SK-N-SH (cell line): ENCODE measurements around the gene CLVS2. TPM values are rescaled to one million over a fixed set of nuclear protein-coding genes. Genes with fewer than 3 reads are reported as not detected.

Source experiments
- CTCF ChIA-PET: fragments of 300-600, 350-600 bp; formaldehyde crosslinking; extraction: SDS; loops from one replicate; lab custom pipeline; 2021; lab: Yijun Ruan, JAX
- POLR2A ChIA-PET: fragments of 350-600 bp; sonication (Branson Sonifier 250); formaldehyde crosslinking; extraction: SDS; loops from one replicate; lab custom pipeline; 2020; ENCODE audit warnings: antibody characterized with exemption, inconsistent platforms; lab: Yijun Ruan, JAX
- DNase-seq: peaks from one replicate; pipeline ENCODE4 v3.0.0; 2012
- H2AFZ ChIP-seq: fragments of 200-600 bp; sonication (generic); 2 replicates; pipeline ENCODE4 v1.8.1; 2016; ENCODE audit warnings: antibody characterized with exemption, mild to moderate bottlenecking, low read depth
- H3F3A ChIP-seq: fragments of 200-600 bp; sonication (generic); replicated peaks from 2 replicates; pipeline ENCODE3; 2016; ENCODE audit warnings: antibody characterized with exemption, mild to moderate bottlenecking; ENCODE audit not compliant: insufficient read depth
- H3K27ac ChIP-seq, 2 experiments: fragments of 200-500 bp in 1 of 2; fragments of 200-600 bp in 1 of 2; sonication (Bioruptor generic) in 1 of 2; sonication (generic), shearing (Covaris generic) in 1 of 2; 2 replicates each; pipeline versions ENCODE4 v1.5.1 to v1.6.1; 2014 to 2016; ENCODE audit warnings: low read depth in 2 of 2, inconsistent platforms in 1 of 2, low read length in 1 of 2, mild to moderate bottlenecking in 1 of 2, mixed read lengths in 1 of 2
- H3K27me3 ChIP-seq: fragments of 200-600 bp; sonication (generic), shearing (Covaris generic); 2 replicates; pipeline ENCODE4 v1.6.1; 2016; ENCODE audit warnings: mixed run types; ENCODE audit not compliant: insufficient read depth
- H3K36me3 ChIP-seq, 2 experiments: fragments of 200-500 bp in 1 of 2; fragments of 200-600 bp in 1 of 2; sonication (Bioruptor generic) in 1 of 2; sonication (generic) in 1 of 2; replicated peaks in 1 of 2; 2 replicates each; pipeline versions ENCODE3 to v1.5.1; 2014 to 2016; ENCODE audit warnings: low read length in 1 of 2, mild to moderate bottlenecking in 1 of 2; ENCODE audit not compliant: insufficient read depth in 2 of 2, control insufficient read depth in 1 of 2
- H3K4me1 ChIP-seq, 2 experiments: fragments of 200-500 bp in 1 of 2; fragments of 200-600 bp in 1 of 2; sonication (Bioruptor generic) in 1 of 2; sonication (generic), shearing (Covaris generic) in 1 of 2; 2 replicates each; pipeline versions ENCODE4 v1.5.1 to v1.6.1; 2014 to 2016; ENCODE audit warnings: low read depth in 1 of 2, low read length in 1 of 2, mixed run types in 1 of 2; ENCODE audit not compliant: insufficient read depth in 2 of 2, control insufficient read depth in 1 of 2
- H3K4me2 ChIP-seq: fragments of 200-600 bp; sonication (generic), shearing (Covaris generic); 2 replicates; pipeline ENCODE4 v1.6.1; 2017; ENCODE audit warnings: mixed run types
- H3K4me3 ChIP-seq, 2 experiments: fragments of 200-500 bp in 1 of 2; fragments of 200-600 bp in 1 of 2; sonication (Bioruptor generic) in 1 of 2; sonication (generic), shearing (Covaris generic) in 1 of 2; 2 replicates each; pipeline versions ENCODE4 v1.5.1 to v1.8.1; 2014 to 2016; ENCODE audit warnings: low read depth in 2 of 2, inconsistent platforms in 1 of 2, low read length in 1 of 2, mild to moderate bottlenecking in 1 of 2, mixed read lengths in 1 of 2, moderate library complexity in 1 of 2
- H3K79me2 ChIP-seq: fragments of 200-600 bp; sonication (generic); 2 replicates; pipeline ENCODE4 v1.8.1; 2017; ENCODE audit warnings: mild to moderate bottlenecking; ENCODE audit not compliant: insufficient read depth
- H3K9ac ChIP-seq: fragments of 200-600 bp; sonication (generic); 2 replicates; pipeline ENCODE4 v1.6.1; 2017; ENCODE audit warnings: mixed run types
- H3K9me2 ChIP-seq: fragments of 200-600 bp; sonication (generic); 2 replicates; pipeline ENCODE4 v1.6.1; 2017; ENCODE audit warnings: mixed run types
- H3K9me3 ChIP-seq: fragments of 200-600 bp; sonication (generic); 2 replicates; pipeline ENCODE4 v1.6.1; 2017; ENCODE audit warnings: mixed run types, mild to moderate bottlenecking, moderate library complexity
- H4K20me1 ChIP-seq: fragments of 200-600 bp; sonication (generic); 2 replicates; pipeline ENCODE4 v1.6.1; 2017; ENCODE audit warnings: mild to moderate bottlenecking, mixed run types; ENCODE audit not compliant: insufficient read depth
- CHD2 ChIP-seq: fragments of 150-350 bp; IDR thresholded peaks from 2 replicates; pipeline ENCODE4 v1.6.1; 2018; ENCODE audit warnings: low read length; ENCODE audit not compliant: partially characterized antibody
- FOXM1 ChIP-seq: IDR thresholded peaks from 2 replicates; pipeline ENCODE4 v1.4.0; 2012; ENCODE audit warnings: low read depth, mild to moderate bottlenecking
- GATA2 ChIP-seq: sonication (generic); formaldehyde crosslinking; IDR thresholded peaks from 2 replicates; pipeline ENCODE4 v1.5.0; 2020; ENCODE audit warnings: mild to moderate bottlenecking, missing genetic modification reagents
- YY1 ChIP-seq: IDR thresholded peaks from 2 replicates; pipeline ENCODE4 v1.4.0; 2012; ENCODE audit warnings: low read depth, mild to moderate bottlenecking
- WGBS: methylation state at CpG from one replicate; pipeline ENCODE4 v1.1.6; 2017; ENCODE audit warnings: low lambda C conversion rate; 5-methylcytosine and 5-hydroxymethylcytosine counted together
- polyA plus RNA-seq, 3 experiments: library from polyadenylated mRNA; depleted of rRNA; stranded (reverse); fragments of >200 nt; gene quantifications; 2 replicates each; pipeline ENCODE4 v1.2.3, GENCODE V29; 2012
- TF ChIP-seq, protein P1 (sequence below): IDR thresholded peaks from 2 replicates; pipeline ENCODE4 v1.6.1; 2012; ENCODE audit warnings: mild to moderate bottlenecking, low read depth, low read length, moderate library complexity
- TF ChIP-seq, protein P2 (sequence below): fragments of 200-600 bp; sonication (generic); IDR thresholded peaks from 2 replicates; pipeline ENCODE4 v1.6.1; 2017; ENCODE audit warnings: antibody characterized with exemption, mild to moderate bottlenecking, moderate library complexity

Gene CLVS2
- polyA plus RNA-seq, 1 of the 3 experiments (the other 2 are of a cell fraction) = 0.05 TPM

DNA sequence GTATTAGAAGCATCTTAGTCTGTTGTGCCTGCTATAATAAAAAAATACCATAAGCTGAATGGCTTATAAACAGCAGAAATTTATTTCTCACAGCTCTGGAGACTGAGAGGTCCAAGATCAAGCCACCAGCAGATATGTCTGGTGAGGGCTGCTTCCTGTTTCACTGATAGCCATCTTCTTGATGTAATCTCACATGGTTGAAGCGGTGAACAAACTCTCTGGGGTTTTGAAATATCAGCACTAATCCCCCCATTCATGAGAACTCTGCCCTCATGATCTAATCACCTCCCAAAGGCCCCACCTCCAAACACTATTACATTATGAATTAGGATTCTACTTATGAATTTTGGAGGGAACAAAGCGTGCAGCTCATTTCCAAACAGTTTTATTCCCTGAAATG is 11.6 kb upstream of the CLVS2 start (continued):
- TF ChIP-seq, protein P1, sequence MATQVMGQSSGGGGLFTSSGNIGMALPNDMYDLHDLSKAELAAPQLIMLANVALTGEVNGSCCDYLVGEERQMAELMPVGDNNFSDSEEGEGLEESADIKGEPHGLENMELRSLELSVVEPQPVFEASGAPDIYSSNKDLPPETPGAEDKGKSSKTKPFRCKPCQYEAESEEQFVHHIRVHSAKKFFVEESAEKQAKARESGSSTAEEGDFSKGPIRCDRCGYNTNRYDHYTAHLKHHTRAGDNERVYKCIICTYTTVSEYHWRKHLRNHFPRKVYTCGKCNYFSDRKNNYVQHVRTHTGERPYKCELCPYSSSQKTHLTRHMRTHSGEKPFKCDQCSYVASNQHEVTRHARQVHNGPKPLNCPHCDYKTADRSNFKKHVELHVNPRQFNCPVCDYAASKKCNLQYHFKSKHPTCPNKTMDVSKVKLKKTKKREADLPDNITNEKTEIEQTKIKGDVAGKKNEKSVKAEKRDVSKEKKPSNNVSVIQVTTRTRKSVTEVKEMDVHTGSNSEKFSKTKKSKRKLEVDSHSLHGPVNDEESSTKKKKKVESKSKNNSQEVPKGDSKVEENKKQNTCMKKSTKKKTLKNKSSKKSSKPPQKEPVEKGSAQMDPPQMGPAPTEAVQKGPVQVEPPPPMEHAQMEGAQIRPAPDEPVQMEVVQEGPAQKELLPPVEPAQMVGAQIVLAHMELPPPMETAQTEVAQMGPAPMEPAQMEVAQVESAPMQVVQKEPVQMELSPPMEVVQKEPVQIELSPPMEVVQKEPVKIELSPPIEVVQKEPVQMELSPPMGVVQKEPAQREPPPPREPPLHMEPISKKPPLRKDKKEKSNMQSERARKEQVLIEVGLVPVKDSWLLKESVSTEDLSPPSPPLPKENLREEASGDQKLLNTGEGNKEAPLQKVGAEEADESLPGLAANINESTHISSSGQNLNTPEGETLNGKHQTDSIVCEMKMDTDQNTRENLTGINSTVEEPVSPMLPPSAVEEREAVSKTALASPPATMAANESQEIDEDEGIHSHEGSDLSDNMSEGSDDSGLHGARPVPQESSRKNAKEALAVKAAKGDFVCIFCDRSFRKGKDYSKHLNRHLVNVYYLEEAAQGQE = no peak

DNA sequence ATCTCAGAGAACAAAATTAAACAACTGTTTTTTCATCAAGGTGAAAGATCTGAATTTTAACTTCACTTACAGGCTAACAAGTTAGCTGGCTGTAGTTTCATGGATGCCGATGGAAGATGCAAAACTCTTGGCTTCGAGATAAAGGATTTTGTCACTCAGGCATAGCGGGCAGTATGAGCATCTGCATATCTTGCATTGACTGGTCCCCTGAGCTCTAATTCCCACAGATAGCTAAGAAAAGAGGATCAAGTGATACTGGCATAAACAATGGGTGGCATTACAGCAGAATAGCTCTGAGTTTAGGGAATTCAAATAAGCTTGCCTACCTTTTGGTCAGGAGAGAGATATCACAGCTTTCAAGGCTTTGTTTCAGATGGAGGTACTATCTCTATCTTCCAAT is 1.8 kb upstream of the CLVS2 start:
- H3K27me3 ChIP-seq = peaks cover 23% of the 10 kb centered on the region; the same call in 1 of the 2 replicates
- H3K9ac ChIP-seq = no peak overlapping the region
- WGBS = 74% methylated on average over 3 of the region's 3 CpGs
- no peak overlapping the region for H3K4me2 ChIP-seq
- no peak overlapping the region for H3K4me3 ChIP-seq
- H2AFZ ChIP-seq = no peak overlapping the region
- H3K9me2 ChIP-seq = no peaks in the 10 kb centered on the region
- no peaks in the 10 kb centered on the region for H3K9me3 ChIP-seq
- H3F3A ChIP-seq = no peaks in the 10 kb centered on the region
- no peaks in the 10 kb centered on the region for H4K20me1 ChIP-seq
- H3K4me1 ChIP-seq = peaks cover 0 to 6% of the 10 kb centered on the region in 2 experiments; a peak in 2 of 4 replicates
- ChIA-PET POLR2A (no interaction called here), CTCF (interaction anchor here (0.6 kb wide), 1 partner anchor 126 kb away, joined by 3 read pairs; no protein-coding TSS in a partner anchor)
- no peak for TF ChIP-seq GATA2 (CRISPR knock-in tag)
- no peak for TF ChIP-seq YY1
- TF ChIP-seq, protein P2, sequence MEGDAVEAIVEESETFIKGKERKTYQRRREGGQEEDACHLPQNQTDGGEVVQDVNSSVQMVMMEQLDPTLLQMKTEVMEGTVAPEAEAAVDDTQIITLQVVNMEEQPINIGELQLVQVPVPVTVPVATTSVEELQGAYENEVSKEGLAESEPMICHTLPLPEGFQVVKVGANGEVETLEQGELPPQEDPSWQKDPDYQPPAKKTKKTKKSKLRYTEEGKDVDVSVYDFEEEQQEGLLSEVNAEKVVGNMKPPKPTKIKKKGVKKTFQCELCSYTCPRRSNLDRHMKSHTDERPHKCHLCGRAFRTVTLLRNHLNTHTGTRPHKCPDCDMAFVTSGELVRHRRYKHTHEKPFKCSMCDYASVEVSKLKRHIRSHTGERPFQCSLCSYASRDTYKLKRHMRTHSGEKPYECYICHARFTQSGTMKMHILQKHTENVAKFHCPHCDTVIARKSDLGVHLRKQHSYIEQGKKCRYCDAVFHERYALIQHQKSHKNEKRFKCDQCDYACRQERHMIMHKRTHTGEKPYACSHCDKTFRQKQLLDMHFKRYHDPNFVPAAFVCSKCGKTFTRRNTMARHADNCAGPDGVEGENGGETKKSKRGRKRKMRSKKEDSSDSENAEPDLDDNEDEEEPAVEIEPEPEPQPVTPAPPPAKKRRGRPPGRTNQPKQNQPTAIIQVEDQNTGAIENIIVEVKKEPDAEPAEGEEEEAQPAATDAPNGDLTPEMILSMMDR = no peak
- no peaks in the 10 kb centered on the region for H3K36me3 ChIP-seq
- no peaks in the 10 kb centered on the region for H3K79me2 ChIP-seq
- H3K27ac ChIP-seq = no peak overlapping the region
- no peak for DNase-seq

DNA sequence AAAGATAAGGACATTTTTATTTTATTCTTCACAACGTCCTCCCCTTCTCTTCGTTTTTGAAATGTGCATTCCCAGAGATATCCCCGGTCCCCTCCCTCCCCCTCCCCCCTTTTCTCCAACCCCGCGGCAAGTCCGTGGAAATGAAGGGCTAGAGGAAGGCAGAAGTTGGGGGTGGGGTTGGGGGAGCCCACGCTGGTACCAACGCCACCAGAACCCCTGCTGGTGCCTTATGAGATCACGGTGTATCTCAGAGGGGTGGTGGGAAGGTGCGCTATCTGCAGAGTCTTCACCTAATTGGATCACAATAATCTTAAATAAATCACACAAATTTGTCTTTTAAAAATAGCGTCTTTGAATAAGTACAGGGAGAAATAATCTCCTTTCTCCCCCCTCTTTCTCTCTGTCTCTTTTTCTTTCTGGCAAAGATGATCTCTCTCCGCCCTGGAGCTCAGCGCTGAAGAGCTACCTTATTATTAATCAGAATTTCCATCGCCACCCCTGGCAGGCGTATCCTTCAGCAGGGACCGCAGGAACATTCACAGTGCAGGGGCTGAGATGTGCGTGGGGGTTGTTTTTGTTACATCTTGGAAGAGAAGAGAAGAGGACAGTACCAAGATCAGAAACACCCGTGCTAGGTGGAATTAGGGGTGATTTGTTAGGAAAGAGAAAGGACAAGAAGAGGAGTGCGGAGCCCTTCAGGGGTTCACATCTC is 915 bp downstream of the CLVS2 start:
- Histone ChIP-seq H3K4me1 (peaks cover 0 to 6% of the 10 kb centered on the region in 2 experiments; a peak in 2 of 4 replicates), H2AFZ (peak overlapping the region; percentile 16; the same call in 1 of the 2 replicates), H3K27ac (peak overlapping the region in 1 of 2 experiments; percentile 89; a peak in 1 of 4 replicates), H3K36me3 (no peaks in the 10 kb centered on the region), H3K4me3 (peak overlapping the region in 1 of 2 experiments; percentile 58; a peak in 2 of 4 replicates), H3K9ac (no peak overlapping the region), H3K9me3 (no peaks in the 10 kb centered on the region), H3F3A (no peaks in the 10 kb centered on the region), H3K27me3 (peaks cover 23% of the 10 kb centered on the region; the same call in 1 of the 2 replicates), H3K4me2 (peak overlapping the region; percentile 78; the same call in 1 of the 2 replicates), H3K9me2 (no peaks in the 10 kb centered on the region), H4K20me1 (no peaks in the 10 kb centered on the region), H3K79me2 (no peaks in the 10 kb centered on the region)
- peak; percentile 60 for DNase-seq
- POLR2A ChIA-PET = no interaction called here
- TF ChIP-seq CHD2 (peak; percentile 39), FOXM1 (no peak)
- 32% methylated on average over 19 of the region's 19 CpGs for WGBS
- CTCF ChIA-PET = interaction anchor here (1.1 to 1.8 kb wide), 2 partner anchors 49 to 159 kb away, joined by 3 to 4 read pairs; no protein-coding TSS in a partner anchor
